Aorta (tissue), 5 donors: ENCODE data around the gene ESPNL. TPM values are rescaled to one million over a fixed set of nuclear protein-coding genes. Genes with fewer than 3 reads are reported as not detected.
A peak's percentile ranks its signal among the peaks of the same experiment; 100 is the strongest.

Experiments
- ATAC-seq: fragments of 200-7000 bp; cut with Tn5 transposase; one replicate; pipeline ENCODE4 v1.9.1; 2022; ENCODE audit warnings: moderate library complexity; ENCODE audit not compliant: low FRiP score
- DNase-seq, 2 donors: peaks; one replicate each; pipeline ENCODE4 v3.0.0-alpha.2; 2020
- H3K27ac ChIP-seq, 2 donors: one replicate each; pipeline ENCODE4 v1.5.1; 2013; ENCODE audit warnings: low read length in 2 of 2, mild to moderate bottlenecking in 2 of 2, moderate library complexity in 2 of 2, control low read depth in 1 of 2, inconsistent platforms in 1 of 2, low read depth in 1 of 2
- H3K27me3 ChIP-seq, 2 donors: one replicate each; pipeline ENCODE4 v1.6.1; 2013; ENCODE audit warnings: control low read depth in 1 of 2, low read length in 1 of 2, mild to moderate bottlenecking in 1 of 2, moderate library complexity in 1 of 2; ENCODE audit not compliant: insufficient read depth in 2 of 2, control insufficient read depth in 1 of 2
- H3K36me3 ChIP-seq, 2 donors: one replicate each; pipeline ENCODE4 v1.6.1; 2013; ENCODE audit warnings: control low read depth in 1 of 2, low read length in 1 of 2, mild to moderate bottlenecking in 1 of 2; ENCODE audit not compliant: insufficient read depth in 2 of 2, control insufficient read depth in 1 of 2
- H3K4me1 ChIP-seq, 2 donors: one replicate each; pipeline ENCODE4 v1.6.1; 2013; ENCODE audit warnings: low read length in 2 of 2, control low read depth in 1 of 2, mild to moderate bottlenecking in 1 of 2, moderate library complexity in 1 of 2; ENCODE audit not compliant: insufficient read depth in 2 of 2, control insufficient read depth in 1 of 2
- H3K4me3 ChIP-seq, 2 donors: one replicate each; pipeline ENCODE4 v1.5.1; 2013; ENCODE audit warnings: low read length in 2 of 2, control low read depth in 1 of 2, mild to moderate bottlenecking in 1 of 2
- H3K9me3 ChIP-seq: one replicate; pipeline ENCODE4 v1.6.1; 2013; ENCODE audit warnings: mild to moderate bottlenecking, low read length; ENCODE audit not compliant: control insufficient read depth
- WGBS, 2 donors: extraction: QIAGEN DNeasy Blood & Tissue Kit; methylation state at CpG; one replicate each; pipeline ENCODE4 v1.1.7; 2013; 5-methylcytosine and 5-hydroxymethylcytosine counted together
- intact Hi-C, 2 donors: fragments of 100-400 bp; cut with DNase I; formaldehyde crosslinking; loops; one replicate each; pipeline versions ENCODE4 v1.14.2 to v1.15.0; 2022
- polyA plus RNA-seq, 2 donors: library from polyadenylated mRNA; stranded (reverse); fragments of 200-250 nt; gene quantifications; one replicate each; pipeline ENCODE4 v1.2.3, GENCODE V29; 2013
- total RNA-seq, 2 donors: library from RNA; stranded (reverse); fragmentation: NEBNext Ultra II Directional; extraction: Animal tissue kit (Norgen Biotek cat#: 25700); gene quantifications; one replicate each; pipeline ENCODE4 v1.2.1, GENCODE V29; 2021
- donor health status: healthy with polysubstance abuse.
- donor health status: Bipolar disorder and iron deficiency.
- donor health status: DM: no; HTN: no; CAD: no.
- donor health status: DM: no; HTN: no; CAD: no.
- donor health status: DM: yes; HTN: yes; CAD: no.

Gene ESPNL
- total and polyA plus RNA-seq, 4 donors, result 0.20 TPM; not detected in 3

DNA sequence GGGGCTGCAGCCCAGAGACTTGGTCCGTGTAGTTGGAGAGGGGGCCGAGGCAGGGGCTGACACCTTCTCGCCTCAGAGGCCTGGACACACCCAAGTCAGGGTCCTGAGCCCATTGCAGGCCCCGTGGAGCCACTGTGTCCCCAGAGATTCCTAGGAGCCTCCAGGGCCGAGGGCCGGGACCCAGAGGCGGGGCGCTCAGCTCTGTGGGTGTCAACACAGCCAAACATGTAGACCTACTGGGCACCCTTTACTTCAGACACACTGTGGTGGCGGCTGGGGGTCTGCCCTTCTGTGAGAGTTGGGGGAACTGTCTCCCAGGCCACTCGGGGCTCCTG lies 459 bp upstream of the ESPNL start:
- 88 to 90% methylated on average over 10 of the region's 10 CpGs for WGBS, 2 donors

DNA sequence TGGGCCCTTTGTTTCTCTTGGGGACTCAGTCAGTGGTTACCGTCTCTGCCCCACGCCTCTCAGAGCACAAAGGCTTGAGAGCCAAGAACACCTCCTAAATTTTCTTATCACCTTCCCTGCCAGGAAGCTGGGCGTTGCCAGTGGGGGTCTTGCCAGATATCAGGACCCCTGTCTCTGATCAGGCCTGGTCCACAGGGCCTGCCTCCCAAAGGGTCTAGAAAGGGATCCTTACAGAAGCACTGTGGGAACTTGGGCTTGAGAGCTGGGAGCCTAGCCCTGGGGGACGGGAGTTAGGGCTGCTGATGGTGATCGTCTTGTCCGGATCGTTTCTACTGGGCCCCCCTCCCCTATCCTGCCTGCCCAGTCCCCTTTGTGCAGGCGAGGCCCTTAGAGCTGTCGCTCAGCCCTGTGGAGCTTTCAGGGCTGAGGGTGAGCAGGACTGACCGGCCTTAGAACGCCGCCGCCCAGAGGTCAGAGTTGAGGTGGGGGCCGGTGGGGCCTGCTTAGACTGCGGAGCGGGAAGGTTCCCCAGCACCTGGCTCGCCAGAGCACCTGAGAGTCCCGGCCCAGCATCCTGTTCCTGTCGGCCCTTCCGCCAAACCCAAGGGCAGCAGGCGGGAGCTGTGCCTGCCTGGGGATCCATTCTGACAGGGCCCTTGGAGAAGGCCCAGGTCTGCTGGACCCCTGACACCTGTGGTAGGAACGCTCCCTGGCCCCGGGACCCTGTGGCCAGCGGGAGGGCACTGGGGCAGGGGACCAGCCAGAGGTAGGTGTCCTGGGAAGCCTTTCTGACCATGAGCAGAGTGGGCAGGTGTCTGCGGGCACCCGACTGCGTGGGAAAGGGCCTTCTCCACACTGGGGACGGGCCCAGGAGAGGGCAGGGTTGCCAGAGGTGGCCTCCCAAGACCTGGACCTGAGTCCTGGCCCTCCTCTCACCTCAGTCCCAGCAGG lies 956 bp downstream of the ESPNL start:
- intact Hi-C loops, result no loop called here
- DNase-seq (no peak), ATAC-seq (no peak)
- Histone ChIP-seq H3K4me3 (no peak overlapping the region), H3K36me3 (no peaks in the 10 kb centered on the region), H3K27me3 (no peaks in the 10 kb centered on the region), H3K4me1 (no peaks in the 10 kb centered on the region), H3K9me3 (no peaks in the 10 kb centered on the region), H3K27ac (no peak overlapping the region)
- WGBS, 2 donors, result 89% methylated on average over 27 to 28 of the region's 28 CpGs

More for the DNA sequence above, 459 bp upstream of the ESPNL start:
- no peak for ATAC-seq
- peak in 1 of 2 donors; percentile 72 for DNase-seq
- no peak overlapping the region for H3K27ac ChIP-seq
- no peaks in the 10 kb centered on the region for H3K4me1 ChIP-seq
- no peak overlapping the region for H3K4me3 ChIP-seq
- H3K27me3 ChIP-seq, result no peaks in the 10 kb centered on the region
- H3K9me3 ChIP-seq, result no peaks in the 10 kb centered on the region
- H3K36me3 ChIP-seq, result no peaks in the 10 kb centered on the region
- intact Hi-C loops, result no loop called here

- peak; percentile 42 to 66 for DNase-seq
- intact Hi-C loops, result no loop called here
These were observed 2.0 kb downstream of the ESPNL start for GRCh38 chr2:238101891-238102841.

DNA sequence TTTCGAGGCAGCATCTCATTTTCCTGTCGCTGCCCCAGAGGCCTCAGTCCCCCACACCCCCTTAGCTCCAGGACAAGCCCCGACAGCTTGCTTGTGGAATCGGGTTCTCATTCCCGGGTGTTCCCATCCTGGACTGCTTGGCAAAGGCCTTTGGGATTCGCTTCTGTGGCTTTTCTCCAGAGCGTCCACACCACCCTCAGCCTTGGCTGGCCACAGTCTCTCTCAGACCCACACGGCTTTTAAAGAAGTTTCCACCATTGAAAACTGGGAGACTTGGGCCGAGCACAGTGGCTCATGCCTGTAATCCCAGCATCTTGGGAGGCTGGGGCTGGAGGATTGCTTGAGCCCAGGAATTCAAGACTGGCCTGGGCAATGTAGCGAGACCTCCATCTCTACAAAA lies 2.7 kb downstream of the ESPNL start:
- WGBS, 2 donors, result 88 to 89% methylated on average over 10 of the region's 10 CpGs
- Histone ChIP-seq H3K36me3 (no peaks in the 10 kb centered on the region), H3K27ac (no peak overlapping the region), H3K27me3 (no peaks in the 10 kb centered on the region), H3K4me3 (no peak overlapping the region), H3K9me3 (no peaks in the 10 kb centered on the region), H3K4me1 (no peaks in the 10 kb centered on the region)
- DNase-seq (no peak), ATAC-seq (no peak)
- intact Hi-C loops, result no loop called here

More at GRCh38 chr2:238101891-238102841, 2.0 kb downstream of the ESPNL start:
- Histone ChIP-seq H3K4me3 (no peak overlapping the region), H3K9me3 (no peaks in the 10 kb centered on the region), H3K36me3 (no peaks in the 10 kb centered on the region), H3K4me1 (no peaks in the 10 kb centered on the region), H3K27ac (no peak overlapping the region), H3K27me3 (no peaks in the 10 kb centered on the region)
- 88 to 90% methylated on average over 30 of the region's 30 CpGs for WGBS, 2 donors
- ATAC-seq, result no peak

GRCh38 chr2:238103465-238104225 lies 3.5 kb downstream of the ESPNL start:
- no peaks in the 10 kb centered on the region for H3K4me1 ChIP-seq
- H3K4me3 ChIP-seq, result no peak overlapping the region
- 90 to 93% methylated on average over 18 of the region's 18 CpGs for WGBS, 2 donors
- no peak overlapping the region for H3K27ac ChIP-seq
- H3K9me3 ChIP-seq, result no peaks in the 10 kb centered on the region
- no peak for ATAC-seq
- DNase-seq, result peak in 1 of 2 donors; percentile 29
- no peaks in the 10 kb centered on the region for H3K27me3 ChIP-seq
- H3K36me3 ChIP-seq, result no peaks in the 10 kb centered on the region
- intact Hi-C loops, result no loop called here

- intact Hi-C loops, result no loop called here
- H3K36me3 ChIP-seq, result no peaks in the 10 kb centered on the region
- no peaks in the 10 kb centered on the region for H3K4me1 ChIP-seq
- WGBS, 2 donors, result 90 to 92% methylated on average over 14 of the region's 14 CpGs
- DNase-seq, result peak; percentile 21 to 71
- no peak overlapping the region for H3K27ac ChIP-seq
- no peaks in the 10 kb centered on the region for H3K9me3 ChIP-seq
- H3K27me3 ChIP-seq, result no peaks in the 10 kb centered on the region
- no peak overlapping the region for H3K4me3 ChIP-seq
- ATAC-seq, result no peak
These were observed 4.1 kb downstream of the ESPNL start for GRCh38 chr2:238104226-238104690.

DNA sequence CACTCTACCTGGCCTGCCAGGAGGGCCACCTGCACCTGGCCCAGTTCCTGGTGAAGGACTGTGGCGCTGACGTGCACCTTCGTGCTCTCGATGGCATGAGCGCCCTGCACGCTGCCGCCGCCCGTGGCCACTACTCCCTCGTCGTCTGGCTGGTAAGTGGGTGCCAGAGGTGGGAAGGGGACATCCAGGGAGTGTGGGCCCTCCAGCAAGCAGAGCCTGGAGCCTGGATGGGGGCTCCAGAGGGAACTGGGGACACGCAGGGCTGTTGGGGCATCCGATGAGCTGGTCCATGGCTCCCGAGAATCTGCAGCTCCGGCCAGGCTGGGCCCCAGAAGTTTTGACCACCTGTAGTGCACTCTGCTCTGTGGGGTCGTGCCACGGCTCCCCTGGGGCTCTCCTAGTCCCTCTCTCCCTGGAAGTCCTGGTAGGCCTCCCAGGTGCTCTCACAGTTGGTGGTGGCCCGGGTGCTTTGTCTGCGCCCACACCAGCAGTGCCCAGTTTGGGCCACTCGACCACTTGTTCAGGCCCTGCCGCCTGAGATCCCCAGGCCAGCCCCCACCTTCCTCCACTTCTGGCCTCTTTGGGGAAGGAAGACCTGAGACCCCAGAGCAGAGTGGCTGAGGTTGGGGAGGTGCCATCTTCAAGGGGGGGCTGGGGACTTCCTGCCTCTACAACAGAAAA lies 4.7 kb downstream of the ESPNL start:
- peak in 1 of 2 donors; percentile 33 for DNase-seq
- no peak for ATAC-seq
- H3K27me3 ChIP-seq, result no peaks in the 10 kb centered on the region
- no peaks in the 10 kb centered on the region for H3K4me1 ChIP-seq
- 93 to 95% methylated on average over 21 of the region's 21 CpGs for WGBS, 2 donors
- intact Hi-C loops, result no loop called here
- no peaks in the 10 kb centered on the region for H3K36me3 ChIP-seq
- no peak overlapping the region for H3K4me3 ChIP-seq
- H3K9me3 ChIP-seq, result no peaks in the 10 kb centered on the region
- H3K27ac ChIP-seq, result no peak overlapping the region
